Urinary bladder (tissue), 4 donors: ENCODE measurements around the gene TTLL11. TPM values are rescaled to one million over a fixed set of nuclear protein-coding genes. Genes with fewer than 3 reads are reported as not detected.
A peak's percentile ranks its signal among the peaks of the same experiment; 100 is the strongest.

Experiments used
- DNase-seq: peaks from one replicate; pipeline ENCODE4 v3.0.0-alpha.2; 2015; ENCODE audit errors: extremely low spot score
- H3K27ac ChIP-seq: one replicate; pipeline ENCODE4 v1.5.1; 2013; ENCODE audit warnings: low read depth, mild to moderate bottlenecking, moderate library complexity
- H3K36me3 ChIP-seq: one replicate; pipeline ENCODE4 v1.6.1; 2013; ENCODE audit warnings: mild to moderate bottlenecking, moderate library complexity; ENCODE audit not compliant: insufficient read depth
- H3K4me1 ChIP-seq: one replicate; pipeline ENCODE4 v1.6.1; 2013; ENCODE audit warnings: mild to moderate bottlenecking, moderate library complexity; ENCODE audit not compliant: insufficient read depth
- H3K4me3 ChIP-seq: one replicate; pipeline ENCODE4 v1.5.1; 2013; ENCODE audit warnings: low read depth, low read length
- WGBS: extraction: QIAGEN DNeasy Blood & Tissue Kit; methylation state at CpG from one replicate; pipeline ENCODE4 v1.1.7; 2013; 5-methylcytosine and 5-hydroxymethylcytosine counted together
- polyA plus RNA-seq: library from polyadenylated mRNA; stranded (reverse); fragments of 200-250 nt; gene quantifications from one replicate; pipeline ENCODE4 v1.2.3, GENCODE V29; 2013
- total RNA-seq: library from RNA; depleted of rRNA; stranded (reverse); fragments of >200 nt; gene quantifications from one replicate; pipeline ENCODE4 v1.2.3, GENCODE V29; 2014
- donor health status: healthy with polysubstance abuse.
- donor health status: healthy.

The TTLL11 gene
- total and polyA plus RNA-seq, 2 donors = 12.8 to 14.4 TPM

- peak; percentile 36 for DNase-seq
- WGBS = 70% methylated on average over 12 of the region's 12 CpGs
- H3K4me3 ChIP-seq = no peak overlapping the region
- no peaks in the 10 kb centered on the region for H3K36me3 ChIP-seq
- no peak overlapping the region for H3K27ac ChIP-seq
- no peaks in the 10 kb centered on the region for H3K4me1 ChIP-seq
Observed at GRCh38 chr9:121884057-121884541, 209.0 kb downstream of the TTLL11 start.

- WGBS = 84% methylated on average over 8 of the region's 8 CpGs
- no peak overlapping the region for H3K4me3 ChIP-seq
- no peak overlapping the region for H3K27ac ChIP-seq
- no peaks in the 10 kb centered on the region for H3K4me1 ChIP-seq
- no peaks in the 10 kb centered on the region for H3K36me3 ChIP-seq
- no peak for DNase-seq
Observed at GRCh38 chr9:121883281-121884056, 209.6 kb downstream of the TTLL11 start.

- no peak for DNase-seq
- Histone ChIP-seq H3K36me3 (no peaks in the 10 kb centered on the region), H3K4me3 (no peak overlapping the region), H3K27ac (no peak overlapping the region), H3K4me1 (no peaks in the 10 kb centered on the region)
- 96% methylated on average over 7 of the region's 7 CpGs for WGBS
Observed at GRCh38 chr9:121881920-121882500, 211.1 kb downstream of the TTLL11 start.

GRCh38 chr9:121880343-121880898, 212.7 kb downstream of the TTLL11 start:
- WGBS = 94% methylated on average over 8 of the region's 8 CpGs

GRCh38 chr9:121878271-121878822, 214.8 kb downstream of the TTLL11 start:
- WGBS = 90% methylated on average over 14 of the region's 14 CpGs
- Histone ChIP-seq H3K4me1 (no peaks in the 10 kb centered on the region), H3K4me3 (no peak overlapping the region), H3K36me3 (no peaks in the 10 kb centered on the region), H3K27ac (no peak overlapping the region)
- DNase-seq = no peak

More at GRCh38 chr9:121880343-121880898, 212.7 kb downstream of the TTLL11 start:
- H3K36me3 ChIP-seq = no peaks in the 10 kb centered on the region
- no peaks in the 10 kb centered on the region for H3K4me1 ChIP-seq
- no peak for DNase-seq
- H3K4me3 ChIP-seq = no peak overlapping the region
- H3K27ac ChIP-seq = no peak overlapping the region

GRCh38 chr9:121876658-121877271, 216.3 kb downstream of the TTLL11 start:
- 82% methylated on average over 13 of the region's 13 CpGs for WGBS

GRCh38 chr9:121876255-121876654, 216.9 kb downstream of the TTLL11 start:
- Histone ChIP-seq H3K4me3 (no peak overlapping the region), H3K36me3 (no peaks in the 10 kb centered on the region), H3K4me1 (no peaks in the 10 kb centered on the region), H3K27ac (no peak overlapping the region)
- DNase-seq = no peak
- WGBS = 85% methylated on average over 2 of the region's 2 CpGs

More at GRCh38 chr9:121876658-121877271, 216.3 kb downstream of the TTLL11 start:
- Histone ChIP-seq H3K27ac (no peak overlapping the region), H3K4me3 (no peak overlapping the region), H3K4me1 (no peaks in the 10 kb centered on the region), H3K36me3 (no peaks in the 10 kb centered on the region)
- DNase-seq = no peak

- WGBS = 96% methylated on average over 6 of the region's 6 CpGs
Observed at GRCh38 chr9:121874524-121874923, 218.6 kb downstream of the TTLL11 start.

GRCh38 chr9:121871431-121872025, 221.6 kb downstream of the TTLL11 start:
- Histone ChIP-seq H3K36me3 (no peaks in the 10 kb centered on the region), H3K27ac (no peak overlapping the region), H3K4me1 (no peaks in the 10 kb centered on the region), H3K4me3 (no peak overlapping the region)
- 79% methylated on average over 8 of the region's 8 CpGs for WGBS
- no peak for DNase-seq

More at GRCh38 chr9:121874524-121874923, 218.6 kb downstream of the TTLL11 start:
- no peak for DNase-seq
- Histone ChIP-seq H3K36me3 (no peaks in the 10 kb centered on the region), H3K4me3 (no peak overlapping the region), H3K27ac (no peak overlapping the region), H3K4me1 (no peaks in the 10 kb centered on the region)

GRCh38 chr9:121870271-121870670, 222.8 kb downstream of the TTLL11 start:
- H3K4me3 ChIP-seq = no peak overlapping the region
- no peak overlapping the region for H3K27ac ChIP-seq
- H3K36me3 ChIP-seq = no peaks in the 10 kb centered on the region
- 96% methylated on average over 10 of the region's 10 CpGs for WGBS
- no peaks in the 10 kb centered on the region for H3K4me1 ChIP-seq
- no peak for DNase-seq

GRCh38 chr9:121868626-121869025, 224.5 kb downstream of the TTLL11 start:
- H3K36me3 ChIP-seq = no peaks in the 10 kb centered on the region

GRCh38 chr9:121866927-121867326, 226.2 kb downstream of the TTLL11 start:
- H3K4me3 ChIP-seq = no peak overlapping the region
- no peaks in the 10 kb centered on the region for H3K36me3 ChIP-seq
- no peaks in the 10 kb centered on the region for H3K4me1 ChIP-seq
- DNase-seq = no peak
- no peak overlapping the region for H3K27ac ChIP-seq
- 90% methylated on average over 1 of the region's 1 CpG for WGBS

More at GRCh38 chr9:121868626-121869025, 224.5 kb downstream of the TTLL11 start:
- no peak overlapping the region for H3K4me3 ChIP-seq
- H3K4me1 ChIP-seq = no peaks in the 10 kb centered on the region
- no peak for DNase-seq
- WGBS = 82% methylated on average over 1 of the region's 1 CpG
- no peak overlapping the region for H3K27ac ChIP-seq

- Histone ChIP-seq H3K4me3 (no peak overlapping the region), H3K27ac (no peak overlapping the region), H3K4me1 (no peaks in the 10 kb centered on the region), H3K36me3 (no peaks in the 10 kb centered on the region)
- no peak for DNase-seq
- 95% methylated on average over 7 of the region's 7 CpGs for WGBS
Observed at GRCh38 chr9:121865884-121866283, 227.2 kb downstream of the TTLL11 start.
